Measurements from ENCODE around the gene AMIGO2. TPM values are rescaled to one million over a fixed set of nuclear protein-coding genes. Genes with fewer than 3 reads are reported as not detected.
"Not testable (repeated sequence)": the region's sequence is repeated elsewhere in the genome, so short reads cannot be mapped to it uniquely, and the experiment has no call there.

Gene AMIGO2
- polyA plus RNA-seq (2013, experiment 1 of 2; ENCODE audit: insufficient read length) = 47.7 TPM
- 48.2 TPM for polyA plus RNA-seq (2013, experiment 2 of 2; ENCODE audit: insufficient read length)

- DNase-seq = peak; percentile 82
These were observed at the start of gene AMIGO2, which contains the start of gene PCED1B for GRCh38 chr12:47079468-47079980. Gene AMIGO2 (minus strand): TSS chr12:47079959. CDS start chr12:47079002, 957 bp downstream. Gene PCED1B (plus strand): TSS chr12:47079621. CDS start chr12:47235064, 155,443 bp downstream.

GRCh38 chr12:47126246-47126645 is 46.5 kb upstream of the AMIGO2 start:
- DNase-seq = no peak

- peak; percentile 56 for DNase-seq
These were observed 44.7 kb upstream of the AMIGO2 start for GRCh38 chr12:47124451-47124850.

GRCh38 chr12:47123730-47124129 is 44.0 kb upstream of the AMIGO2 start:
- DNase-seq = no peak

- DNase-seq = no peak
These were observed 42.8 kb upstream of the AMIGO2 start for GRCh38 chr12:47122602-47123001.

GRCh38 chr12:47121146-47121545 is 41.4 kb upstream of the AMIGO2 start:
- DNase-seq = peak; percentile 59

GRCh38 chr12:47120736-47121135 is 41.0 kb upstream of the AMIGO2 start:
- no peak for DNase-seq

- DNase-seq = not testable (repeated sequence)
These were observed 37.5 kb upstream of the AMIGO2 start for GRCh38 chr12:47117305-47117704.

- peak; percentile 16 for DNase-seq
These were observed 34.7 kb upstream of the AMIGO2 start for GRCh38 chr12:47114481-47114892.

- DNase-seq = no peak
These were observed 32.9 kb upstream of the AMIGO2 start for GRCh38 chr12:47112679-47113078.

GRCh38 chr12:47111854-47112253 is 32.1 kb upstream of the AMIGO2 start:
- DNase-seq = no peak

- DNase-seq = no peak
These were observed 31.6 kb upstream of the AMIGO2 start for GRCh38 chr12:47111392-47111778.

- DNase-seq = no peak
These were observed 31.1 kb upstream of the AMIGO2 start for GRCh38 chr12:47110718-47111391.

GRCh38 chr12:47110011-47110541 is 30.3 kb upstream of the AMIGO2 start:
- no peak for DNase-seq

GRCh38 chr12:47107926-47108325 is 28.2 kb upstream of the AMIGO2 start:
- no peak for DNase-seq

- no peak for DNase-seq
These were observed 27.7 kb upstream of the AMIGO2 start for GRCh38 chr12:47107446-47107845.

GRCh38 chr12:47105914-47106674 is 26.3 kb upstream of the AMIGO2 start:
- DNase-seq = no peak

GRCh38 chr12:47102845-47103651 is 23.3 kb upstream of the AMIGO2 start:
- DNase-seq = peak; percentile 79

GRCh38 chr12:47102406-47102805 is 22.6 kb upstream of the AMIGO2 start:
- DNase-seq = no peak

- DNase-seq = peak; percentile 64
These were observed 20.4 kb upstream of the AMIGO2 start for GRCh38 chr12:47100160-47100559.

GRCh38 chr12:47099610-47100009 is 19.9 kb upstream of the AMIGO2 start:
- no peak for DNase-seq

GRCh38 chr12:47098099-47098498 is 18.3 kb upstream of the AMIGO2 start:
- DNase-seq = no peak

Data from fibroblast of skin of scalp (primary cell).